Muscle of arm (tissue), 14 donors: Measurements from ENCODE around the gene SLC38A11. TPM values are rescaled to one million over a fixed set of nuclear protein-coding genes. Genes with fewer than 3 reads are reported as not detected.
"Not testable (repeated sequence)": the region's sequence is repeated elsewhere in the genome, so short reads cannot be mapped to it uniquely, and the experiment has no call there.

Experiments used
- DNase-seq: peaks from one replicate; pipeline ENCODE4 v3.0.0-alpha.2; 2013
- long read RNA-seq, 11 donors: transcript quantifications; one replicate each; lab custom pipeline, GENCODE V29; 2026
- polyA plus RNA-seq, 12 donors: library from polyadenylated mRNA; unstranded; fragments of 120-200 nt; gene quantifications; one replicate each; pipeline ENCODE4 v1.2.1, GENCODE V29; 2013; ENCODE audit not compliant: insufficient read length in 12 of 12

SLC38A11 gene, protein sequence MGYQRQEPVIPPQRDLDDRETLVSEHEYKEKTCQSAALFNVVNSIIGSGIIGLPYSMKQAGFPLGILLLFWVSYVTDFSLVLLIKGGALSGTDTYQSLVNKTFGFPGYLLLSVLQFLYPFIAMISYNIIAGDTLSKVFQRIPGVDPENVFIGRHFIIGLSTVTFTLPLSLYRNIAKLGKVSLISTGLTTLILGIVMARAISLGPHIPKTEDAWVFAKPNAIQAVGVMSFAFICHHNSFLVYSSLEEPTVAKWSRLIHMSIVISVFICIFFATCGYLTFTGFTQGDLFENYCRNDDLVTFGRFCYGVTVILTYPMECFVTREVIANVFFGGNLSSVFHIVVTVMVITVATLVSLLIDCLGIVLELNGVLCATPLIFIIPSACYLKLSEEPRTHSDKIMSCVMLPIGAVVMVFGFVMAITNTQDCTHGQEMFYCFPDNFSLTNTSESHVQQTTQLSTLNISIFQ
- polyA plus RNA-seq, result 1 to 10 TPM in 2 of 12 donors, under 1 TPM in 9, not detected in 1; 0.28 to 9.2 (median 0.50) TPM
- long read RNA-seq, donor 1, partial matches to known transcripts, result 0 of 2 reads
- long read RNA-seq, donor 1, other reads (novel, unspliced or antisense), result 0 of 2 reads
- long read RNA-seq, donor 2, result 0 reads
- long read RNA-seq, donor 3, result 0 reads
- long read RNA-seq, donor 4, result 0 reads
- long read RNA-seq, donor 5, result 0 reads
- long read RNA-seq, donor 6, result 0 reads
- long read RNA-seq, donor 7, result 0 reads
- long read RNA-seq, donor 8, result 0 reads
- long read RNA-seq, donor 9, result 0 reads
- long read RNA-seq, donor 10, result 0 reads
- long read RNA-seq, donor 11, result 0 reads

DNA sequence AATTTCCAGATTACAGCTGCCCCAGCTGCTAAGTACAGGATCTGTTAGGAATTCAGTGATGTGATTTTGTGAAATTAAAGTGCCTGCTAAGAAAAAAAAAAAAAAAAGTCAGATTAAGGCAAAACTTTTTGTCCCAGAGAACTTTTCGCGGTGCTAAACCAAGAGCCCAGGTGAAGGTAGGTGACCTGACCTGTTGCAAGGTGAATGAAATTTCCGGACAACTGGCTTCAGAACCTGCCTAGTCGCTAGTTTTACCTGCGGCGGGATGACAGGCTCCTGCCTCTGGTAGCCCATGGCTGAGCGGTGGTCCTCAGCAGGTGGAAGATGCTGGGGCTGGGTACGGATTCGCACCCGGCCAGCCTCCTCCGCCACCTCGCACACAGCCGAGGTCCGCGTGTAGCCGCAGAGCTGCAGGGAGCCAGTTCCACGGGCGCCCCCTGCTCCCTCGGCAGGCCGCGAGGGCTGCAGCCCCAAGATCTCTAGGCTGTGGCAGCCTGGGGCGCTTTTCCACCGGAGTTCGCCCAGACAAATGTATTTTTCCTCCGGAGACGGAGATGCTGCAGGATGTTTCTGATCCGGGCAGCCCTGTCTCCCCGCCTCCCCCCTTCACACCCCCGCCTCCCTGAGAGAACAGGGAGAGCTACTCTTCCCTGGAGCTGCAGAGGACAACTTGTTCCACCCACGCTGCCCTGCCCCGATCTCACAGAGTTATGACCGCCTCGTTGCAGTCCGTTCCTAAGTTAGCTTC lies at the start of gene SLC38A11:
TSS of gene SLC38A11 (minus strand) at position 572 of the 748 bp plus-strand sequence. CDS start at position 294, 278 bp downstream.
- DNase-seq, result no peak

DNA sequence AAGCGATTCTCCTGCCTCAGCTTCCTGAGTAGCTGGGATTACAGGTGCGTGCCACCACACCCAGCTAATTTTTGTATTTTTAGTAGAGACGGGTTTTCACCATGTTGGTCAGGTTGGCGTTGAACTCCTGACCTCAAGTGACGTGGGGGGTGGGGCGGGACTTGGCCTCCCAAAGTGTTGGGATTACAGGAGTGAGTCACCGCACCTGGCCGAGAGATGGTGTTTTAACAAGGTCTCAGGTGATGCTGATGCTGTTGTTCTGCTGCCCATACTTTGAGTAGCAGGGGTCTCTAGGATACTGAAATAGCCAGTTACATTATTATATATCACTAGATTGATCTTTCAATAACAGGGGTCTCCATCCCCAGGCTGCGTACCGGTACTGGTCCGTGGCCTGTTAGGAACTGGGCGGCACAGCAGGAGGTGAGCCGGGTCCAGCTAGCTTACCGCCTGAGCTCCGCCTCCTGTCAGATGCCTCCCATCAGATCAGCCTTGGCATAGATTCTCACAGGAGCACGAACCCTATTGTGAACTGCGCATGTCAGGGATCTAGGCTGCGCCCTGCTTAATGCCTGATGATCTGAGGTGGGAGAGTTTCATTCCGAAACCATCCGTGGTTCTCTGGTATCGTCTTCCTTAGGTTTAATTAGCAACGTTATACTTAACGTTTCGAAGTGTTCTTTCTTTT lies 48.3 kb upstream of the SLC38A11 start:
- no peak for DNase-seq

DNA sequence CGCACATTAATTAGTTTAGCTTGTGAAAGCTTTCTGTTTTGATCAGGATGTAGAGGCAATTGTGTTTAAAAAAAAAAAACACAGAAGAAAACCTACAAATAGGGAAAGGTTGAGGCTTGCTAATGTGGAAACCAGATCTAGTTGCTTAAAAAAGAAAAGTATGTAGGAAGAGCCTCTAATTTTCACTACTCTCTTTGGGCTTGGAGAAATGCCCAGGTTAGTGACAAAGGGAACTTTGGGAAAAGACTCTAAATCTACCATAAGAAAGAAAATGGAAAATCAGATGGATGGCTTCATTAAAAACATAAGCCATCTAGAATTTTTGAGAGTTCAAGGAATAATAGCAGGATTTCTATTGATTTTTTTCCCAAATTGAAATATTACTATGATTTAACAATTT lies 47.3 kb upstream of the SLC38A11 start:
- DNase-seq, result no peak

DNA sequence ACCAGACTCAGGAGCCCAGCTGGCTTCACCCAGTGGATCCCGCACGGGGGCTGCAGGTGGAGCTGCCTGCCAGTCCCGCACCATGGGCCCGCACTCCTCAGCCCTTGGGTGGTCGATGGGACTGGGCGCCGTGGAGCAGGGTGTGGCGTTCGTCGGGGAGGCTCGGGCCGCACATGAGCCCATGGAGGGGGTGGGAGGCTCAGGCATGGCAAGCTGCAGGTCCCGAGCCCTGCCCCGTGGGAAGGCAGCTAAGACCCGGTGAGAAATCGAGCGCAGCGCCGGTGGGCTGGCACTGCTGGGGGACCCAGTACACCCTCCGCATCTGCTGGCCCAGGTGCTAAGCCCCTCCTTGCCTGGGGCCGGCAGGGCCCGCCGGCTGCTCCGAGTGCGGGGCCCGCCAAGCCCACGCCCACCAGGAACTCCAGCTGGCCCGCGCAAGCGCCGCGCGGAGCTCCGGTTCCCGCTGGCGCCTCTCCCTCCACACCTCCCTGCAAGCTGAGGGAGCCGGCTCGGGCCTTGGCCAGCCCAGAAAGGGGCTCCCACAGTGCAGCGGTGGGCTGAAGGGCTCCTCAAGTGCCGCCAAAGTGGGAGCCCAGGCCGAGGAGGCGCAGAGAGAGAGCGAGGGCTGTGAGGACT lies 39.5 kb upstream of the SLC38A11 start:
- not testable (repeated sequence) for DNase-seq

DNA sequence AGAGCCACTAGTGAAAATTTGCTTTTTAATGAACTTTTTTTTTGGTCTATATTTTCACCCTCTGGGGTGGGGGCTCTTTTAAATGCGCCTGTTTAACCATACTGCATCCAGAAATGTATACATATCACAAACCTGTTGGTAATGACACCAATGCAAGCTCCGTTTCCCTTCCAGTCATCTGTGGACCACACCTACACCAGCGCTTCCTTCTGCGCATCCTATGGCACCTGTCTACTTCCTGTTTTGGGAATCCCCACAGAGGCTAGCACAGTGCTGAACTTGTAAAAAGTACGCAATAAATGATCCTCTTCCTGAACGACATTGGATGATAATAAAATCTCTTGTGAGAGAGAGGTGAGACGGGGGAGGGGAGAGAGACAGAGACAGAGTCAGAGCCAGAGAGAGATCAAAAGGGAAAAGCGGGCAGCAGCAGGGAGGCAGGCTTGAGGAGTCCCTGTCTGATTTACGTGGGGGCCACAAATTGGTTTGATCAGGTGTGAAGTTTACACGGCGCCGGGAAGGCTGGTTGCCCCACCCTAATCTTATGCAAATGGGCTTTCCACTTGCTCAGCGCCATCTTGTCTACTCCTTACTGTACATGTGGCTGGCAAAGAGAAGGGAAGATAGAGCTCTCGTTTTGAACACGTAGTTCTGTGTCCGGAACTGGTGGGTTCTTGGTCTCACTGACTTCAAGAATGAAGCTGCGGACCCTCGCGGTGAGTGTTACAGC lies 38.1 kb upstream of the SLC38A11 start:
- no peak for DNase-seq

DNA sequence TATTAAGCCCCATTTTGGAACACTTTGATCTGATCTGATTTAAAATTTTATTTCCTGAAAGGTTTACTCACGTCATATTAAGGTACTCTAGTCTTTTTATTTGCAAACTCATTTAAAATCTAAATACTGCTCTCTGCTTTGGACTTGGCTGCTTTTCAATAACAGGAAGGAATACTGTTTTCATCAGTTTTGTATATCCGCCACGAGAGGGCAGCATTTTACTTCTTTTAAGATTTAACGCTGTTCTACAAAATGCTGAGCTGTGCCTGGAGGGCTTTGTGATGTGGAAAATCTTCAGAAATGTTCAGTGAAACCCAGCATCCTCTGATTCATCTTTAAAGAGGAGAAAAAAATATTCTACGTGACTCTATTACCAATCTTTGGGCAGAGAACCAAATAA lies 37.5 kb upstream of the SLC38A11 start:
- DNase-seq, result peak; percentile 88

DNA sequence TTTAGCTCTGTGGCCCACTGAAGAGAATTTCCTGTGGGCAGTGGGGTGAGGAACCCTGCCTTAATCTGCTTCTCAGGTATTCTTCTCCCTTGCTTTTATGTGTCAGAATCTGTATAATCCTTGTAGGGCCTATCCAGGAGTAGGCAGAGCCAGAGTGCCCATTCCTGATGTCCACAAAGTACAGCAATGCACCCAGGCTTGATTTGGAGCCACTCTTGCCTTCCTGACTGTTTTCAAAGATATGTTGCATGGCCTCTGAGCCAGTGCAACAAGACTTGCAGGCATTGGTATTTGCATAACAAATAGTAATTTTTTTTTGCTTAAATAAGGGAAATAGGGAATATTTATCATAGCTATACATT lies 36.7 kb upstream of the SLC38A11 start:
- not testable (repeated sequence) for DNase-seq

DNA sequence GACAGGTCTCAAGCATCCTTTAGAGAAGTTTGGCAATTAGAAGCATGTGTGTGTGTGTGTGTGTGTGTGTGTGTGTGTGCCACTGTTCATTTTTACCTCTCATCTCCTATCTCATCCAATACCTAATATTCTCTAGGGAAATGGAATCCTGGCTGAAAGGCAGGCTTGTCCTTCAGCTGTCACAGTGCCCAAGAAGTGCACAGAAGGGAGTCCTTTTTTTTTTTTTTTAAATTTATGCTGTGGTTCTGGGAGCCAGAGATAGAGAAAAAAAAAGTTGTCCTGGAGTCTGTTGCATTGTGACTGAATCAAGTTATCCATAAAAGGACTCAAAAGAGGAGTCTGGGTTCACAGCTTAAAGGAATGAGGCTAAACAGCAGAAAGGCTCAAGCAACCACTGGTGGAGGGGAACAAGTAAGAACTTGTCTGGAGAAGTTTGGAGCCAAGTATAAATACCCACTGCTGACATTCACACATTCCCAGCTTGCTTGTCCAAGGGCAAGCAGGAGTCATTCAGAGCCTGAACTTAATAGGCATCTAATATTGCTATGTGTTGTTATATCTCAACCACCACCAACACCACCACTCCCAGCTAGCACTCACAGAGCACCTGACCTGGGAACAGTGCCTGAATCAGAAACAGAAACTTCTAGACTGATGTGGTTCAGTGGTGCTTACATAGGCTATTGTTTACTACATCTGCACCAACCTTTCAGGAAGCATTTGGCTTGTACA lies 36.2 kb upstream of the SLC38A11 start:
- not testable (repeated sequence) for DNase-seq

DNA sequence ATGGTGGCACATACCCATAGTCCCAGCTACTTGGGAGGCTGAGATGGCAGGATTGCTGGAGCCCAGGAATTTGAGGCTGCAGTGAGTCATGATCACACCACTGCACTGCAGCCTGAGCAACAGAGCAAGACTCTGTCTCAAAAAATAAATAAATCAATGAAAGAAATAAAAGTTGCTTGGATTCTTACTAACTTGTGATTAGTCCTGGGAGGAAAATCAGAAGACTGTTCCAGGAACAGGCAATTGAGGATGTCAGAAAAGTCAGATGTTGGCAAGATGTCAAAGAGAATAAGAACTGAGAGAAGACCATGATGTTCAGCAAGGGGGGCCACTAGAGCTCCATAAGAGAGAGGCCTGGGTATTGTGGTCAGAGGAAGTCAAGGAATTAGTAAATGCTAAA lies 35.6 kb upstream of the SLC38A11 start:
- DNase-seq, result not testable (repeated sequence)

DNA sequence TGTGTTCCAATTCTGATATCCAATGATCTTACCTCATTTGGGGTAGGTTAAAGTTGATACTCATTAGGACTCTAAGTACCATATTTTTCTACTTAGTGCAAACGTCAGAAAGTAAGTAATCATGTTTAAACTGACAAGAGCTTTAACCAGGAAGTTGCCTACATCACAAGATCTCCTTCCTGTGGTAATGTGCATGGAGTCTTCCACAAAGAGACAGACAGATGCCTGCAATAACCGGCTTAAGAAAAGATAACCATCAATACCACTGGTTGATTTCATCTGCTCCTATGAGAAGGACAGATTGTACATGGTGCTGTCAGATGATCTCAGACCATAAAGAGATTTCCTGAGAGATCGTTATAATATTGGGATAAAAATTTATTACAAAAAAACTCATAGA lies 33.5 kb upstream of the SLC38A11 start:
- DNase-seq, result not testable (repeated sequence)

DNA sequence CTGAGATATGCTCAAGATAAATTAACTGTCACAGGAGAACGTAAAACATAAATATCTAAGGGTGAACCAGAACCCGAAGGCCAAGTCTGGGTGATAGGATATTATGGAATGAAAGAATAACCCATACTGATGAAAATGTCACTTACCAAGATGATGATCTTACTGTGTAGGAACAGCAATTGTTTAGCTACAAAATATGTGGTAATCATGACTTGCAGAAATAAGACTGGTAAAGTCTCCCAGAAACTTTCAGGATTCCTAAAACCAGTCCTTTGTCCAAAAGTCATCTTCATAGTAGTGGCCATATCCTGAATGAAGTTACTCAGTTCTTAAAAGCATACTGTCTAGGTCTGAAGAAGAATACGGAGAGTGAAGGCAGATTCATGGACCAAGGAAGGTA lies 30.7 kb upstream of the SLC38A11 start:
- not testable (repeated sequence) for DNase-seq

DNA sequence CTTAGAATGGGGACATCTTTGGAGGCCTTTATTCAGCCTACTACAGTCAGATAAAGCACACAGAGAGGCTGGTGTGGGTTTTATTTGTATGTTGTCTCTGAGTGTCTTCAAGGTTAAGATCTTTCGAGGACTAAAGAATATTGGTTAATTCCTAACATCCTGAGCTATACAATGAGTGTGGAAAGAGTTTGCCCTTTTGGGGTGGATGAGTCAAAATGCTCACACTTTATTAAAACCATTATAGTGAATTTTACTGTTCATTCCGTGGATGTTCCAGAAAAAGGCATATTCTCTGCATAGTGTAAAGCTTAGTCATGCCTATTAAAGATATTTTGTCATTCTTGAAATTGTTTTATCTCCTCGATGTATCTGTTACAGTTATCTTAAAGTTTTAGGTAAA lies 29.1 kb upstream of the SLC38A11 start:
- no peak for DNase-seq

DNA sequence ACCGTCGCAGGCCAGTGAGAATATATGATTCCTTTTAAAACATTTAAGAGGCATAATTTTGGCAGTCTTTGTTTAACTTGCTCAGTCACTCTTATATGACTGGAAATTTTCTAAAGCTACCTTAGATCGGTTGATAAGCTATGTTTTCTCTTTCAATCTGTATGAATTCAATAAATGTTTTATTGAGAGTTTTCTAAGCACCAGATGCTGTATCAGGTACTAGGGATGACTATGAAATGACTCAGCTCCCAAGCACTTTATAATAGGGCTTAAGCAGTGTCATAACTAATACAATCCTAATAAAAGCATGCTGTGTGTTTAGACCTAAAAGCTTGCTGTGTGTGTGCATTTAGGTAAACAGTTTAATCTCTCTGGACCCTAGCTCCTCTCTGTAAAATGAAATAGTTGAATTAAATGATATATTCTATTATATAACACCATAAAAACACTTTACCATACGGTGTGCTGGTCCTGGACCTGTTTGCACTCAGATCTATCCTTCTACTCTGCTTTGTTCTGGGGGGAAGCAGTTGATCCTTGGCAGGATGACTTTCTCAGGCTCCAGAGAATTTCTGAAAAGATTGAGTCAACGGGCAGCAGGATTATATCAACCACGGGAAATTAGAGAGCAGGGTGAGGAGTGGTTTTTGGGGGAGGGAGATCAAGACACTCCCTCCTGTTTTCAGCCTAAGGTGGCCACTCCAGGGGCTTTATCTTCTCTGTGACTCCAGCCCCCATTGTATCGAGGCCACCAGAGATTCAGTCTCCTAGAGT lies 26.1 kb upstream of the SLC38A11 start:
- DNase-seq, result no peak

DNA sequence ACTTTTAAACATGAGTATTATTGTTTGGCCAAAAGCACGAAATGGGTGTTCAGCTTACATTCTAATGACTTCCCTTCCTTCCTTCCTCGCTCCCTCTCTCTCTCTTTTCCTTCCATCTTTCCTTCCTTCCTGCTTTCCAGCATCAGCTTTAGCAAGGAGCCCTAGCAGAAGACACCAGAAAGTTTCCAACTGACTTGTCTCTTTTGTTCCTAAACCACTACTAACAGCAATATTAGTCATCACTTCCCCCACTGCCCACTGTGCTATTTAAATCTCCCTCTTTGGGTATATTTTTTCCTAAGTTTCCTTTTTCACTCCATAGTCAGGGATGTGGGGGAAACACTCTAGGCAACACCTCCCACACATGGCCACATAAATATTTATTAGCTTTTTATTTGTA lies 25.4 kb upstream of the SLC38A11 start:
- not testable (repeated sequence) for DNase-seq

DNA sequence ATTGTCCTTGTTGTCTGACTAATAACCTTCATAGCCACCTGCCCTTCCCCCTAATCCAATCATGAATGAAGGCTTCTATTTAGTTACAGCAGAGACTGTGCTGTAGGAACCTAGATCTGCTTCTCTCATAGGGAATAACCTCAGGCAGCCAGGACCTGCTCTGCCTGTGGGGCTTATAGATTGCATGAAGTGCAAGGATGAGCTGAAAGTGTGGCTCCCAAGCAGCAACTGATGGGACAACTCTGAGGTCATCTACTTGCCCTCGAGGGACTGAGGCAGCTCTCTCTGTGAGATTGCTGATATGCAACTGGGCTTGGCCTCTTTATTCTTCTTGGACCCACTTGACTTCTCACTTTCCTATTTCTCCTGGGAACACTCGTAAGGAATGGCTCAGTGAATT lies 23.8 kb upstream of the SLC38A11 start:
- DNase-seq, result no peak

DNA sequence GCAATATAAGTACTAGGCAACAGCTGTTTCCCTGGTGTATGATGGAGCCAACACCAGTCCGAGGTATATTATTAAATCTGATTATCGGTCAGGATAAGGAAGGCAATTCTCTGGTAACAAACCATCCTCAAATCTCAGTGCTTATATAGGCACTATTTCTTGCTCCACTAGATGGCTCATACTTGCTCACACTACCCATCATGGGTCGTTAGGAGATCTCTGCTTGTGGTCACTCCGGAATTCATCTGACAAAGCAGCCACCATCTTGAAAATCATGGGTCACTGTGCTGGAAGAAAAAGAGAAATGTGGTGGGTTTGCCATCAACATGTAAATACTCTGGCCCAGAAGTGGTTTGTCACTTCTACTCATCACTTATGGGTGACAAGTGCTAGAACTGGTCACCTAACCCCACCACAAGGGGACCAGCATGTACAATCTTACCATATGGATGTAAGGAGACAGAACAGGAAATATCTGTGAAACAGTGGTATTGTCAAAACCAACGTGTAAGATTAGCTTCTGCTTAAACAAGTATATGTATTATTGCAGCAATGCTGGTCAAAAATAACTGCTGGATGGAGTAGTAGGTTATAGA lies 21.6 kb upstream of the SLC38A11 start:
- not testable (repeated sequence) for DNase-seq

DNA sequence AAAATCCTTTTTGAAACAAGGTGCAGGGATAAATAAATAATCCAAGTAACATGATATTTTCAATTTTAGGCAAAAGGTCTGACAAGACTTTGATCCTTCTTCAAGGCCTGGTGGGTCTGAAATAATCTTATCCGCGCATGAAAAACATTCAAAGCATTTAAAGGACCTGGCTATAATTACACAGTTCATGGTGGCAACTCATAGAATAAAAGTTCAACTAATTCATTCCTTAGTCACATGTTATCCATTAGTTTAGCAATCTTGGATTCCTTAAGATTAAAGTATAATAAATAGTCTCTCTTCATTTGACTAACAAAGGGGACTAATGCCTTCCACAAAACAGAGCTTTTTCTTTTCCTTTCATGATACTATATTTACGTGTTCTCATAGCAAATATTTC lies 21.0 kb upstream of the SLC38A11 start:
- no peak for DNase-seq

DNA sequence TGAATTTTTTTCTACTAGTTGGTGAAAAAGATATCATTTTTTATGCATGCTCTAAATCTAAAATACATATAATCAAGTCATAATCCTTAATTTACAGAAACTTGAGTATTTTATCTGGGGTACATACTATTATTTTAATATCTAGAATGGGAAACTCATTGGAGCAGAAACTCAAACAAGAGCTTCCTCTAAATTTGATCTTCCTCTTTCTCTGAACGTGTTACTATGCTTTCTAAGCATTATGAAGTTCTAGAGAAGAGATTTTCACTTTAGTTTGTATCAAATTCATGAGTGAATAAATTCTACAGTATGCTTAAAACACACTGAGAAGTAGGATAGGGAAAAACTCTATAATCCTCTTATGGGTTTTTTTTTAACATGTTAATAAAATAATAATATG lies 20.6 kb upstream of the SLC38A11 start:
- no peak for DNase-seq

DNA sequence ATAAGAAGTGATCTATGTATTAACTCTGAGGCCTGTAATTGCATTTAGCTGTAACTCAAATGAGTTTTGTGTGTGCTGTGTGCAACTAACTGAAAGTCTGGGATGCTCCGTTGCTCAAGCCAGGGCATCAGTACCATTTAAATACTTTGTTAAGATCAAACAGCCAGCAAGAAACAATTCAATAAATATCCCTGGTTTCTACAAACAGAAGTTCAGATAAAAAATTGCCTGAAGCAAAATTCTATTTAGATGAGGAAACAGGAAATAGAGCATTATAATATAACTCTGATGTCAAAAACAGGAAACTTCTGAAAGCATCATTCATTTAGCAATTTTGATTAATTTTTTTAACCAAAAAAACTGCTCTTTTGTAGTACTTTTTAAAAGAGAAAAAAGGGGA lies 18.9 kb upstream of the SLC38A11 start:
- no peak for DNase-seq
